Endothelial cell of umbilical vein (primary cell): ENCODE results near the gene LRP1B. TPM values are rescaled to one million over a fixed set of nuclear protein-coding genes. Genes with fewer than 3 reads are reported as not detected.

ENCODE experiments used
- BruUV-seq: library from RNA; stranded (reverse); fragments of 400-500 nt; replicated peaks from 2 replicates; lab custom pipeline; 2021; lab: Mats Ljungman, UMichigan
- CTCF ChIA-PET: fragments of 300-600, 350-600 bp; sonication (Branson Sonifier 250); formaldehyde crosslinking; loops from one replicate; lab custom pipeline; 2021; ENCODE audit warnings: antibody characterized with exemption, inconsistent platforms; lab: Charles Lee
- POLR2A ChIA-PET: fragments of 300-600, 350-600 bp; sonication (Branson Sonifier 250); formaldehyde crosslinking; loops from one replicate; lab custom pipeline; 2021; ENCODE audit warnings: antibody characterized with exemption, inconsistent platforms; lab: Charles Lee
- DNase-seq: peaks from one replicate; pipeline ENCODE4 v3.0.0-alpha.2; 2011; ENCODE audit warnings: low read depth, low spot score
- FAIRE-seq: peaks from 2 replicates; lab custom pipeline; 2011; peaks lifted over from hg19 to GRCh38; lab: Jason Lieb, UNC
- H2AFZ ChIP-seq: 2 replicates; pipeline ENCODE4 v1.6.0; 2012; ENCODE audit warnings: low read depth, low read length, control low read depth, inconsistent platforms
- H3K27ac ChIP-seq: 2 replicates; pipeline ENCODE4 v1.5.1; 2011; ENCODE audit warnings: low read depth, mild to moderate bottlenecking, control low read depth, low read length, moderate library complexity; ENCODE audit not compliant: insufficient read depth
- H3K27me3 ChIP-seq, 2 experiments: 2 replicates each; pipeline versions ENCODE4 v1.6.0 to v1.6.1; 2011; ENCODE audit warnings: low read length in 2 of 2, mixed read lengths in 1 of 2; ENCODE audit not compliant: control insufficient read depth in 2 of 2, insufficient read depth in 2 of 2
- H3K36me3 ChIP-seq, 2 experiments: 2 replicates in 1 of 2; 3 replicates in 1 of 2; pipeline ENCODE4 v1.5.1; 2011; ENCODE audit warnings: low read length in 2 of 2, mild to moderate bottlenecking in 1 of 2, moderate library complexity in 1 of 2; ENCODE audit not compliant: control insufficient read depth in 2 of 2, insufficient read depth in 2 of 2; ENCODE audit errors: extremely low read depth in 1 of 2
- H3K4me1 ChIP-seq: 3 replicates; pipeline ENCODE4 v1.5.1; 2011; ENCODE audit warnings: mild to moderate bottlenecking, low read length; ENCODE audit not compliant: control insufficient read depth, insufficient read depth; ENCODE audit errors: extremely low read depth
- H3K4me2 ChIP-seq: 2 replicates; pipeline ENCODE4 v1.6.1; 2011; ENCODE audit warnings: low read length, control low read depth, mixed read lengths; ENCODE audit not compliant: insufficient read depth
- H3K4me3 ChIP-seq, 3 experiments: fragments of 200-600 bp in 1 of 3; sonication (generic), shearing (Covaris generic) in 1 of 3; replicated peaks in 1 of 3; 2 replicates each; pipeline ENCODE4 v1.5.1; 2011 to 2016; ENCODE audit warnings: control low read depth in 3 of 3, low read length in 3 of 3, mild to moderate bottlenecking in 2 of 3, inconsistent platforms in 1 of 3, low read depth in 1 of 3, moderate library complexity in 1 of 3; ENCODE audit not compliant: insufficient read depth in 1 of 3
- H3K79me2 ChIP-seq: 2 replicates; pipeline ENCODE4 v1.6.0; 2012; ENCODE audit warnings: low read length, inconsistent platforms; ENCODE audit not compliant: control insufficient read depth, insufficient read depth
- H3K9ac ChIP-seq: replicated peaks from 2 replicates; pipeline ENCODE3; 2011; ENCODE audit warnings: low read length, control low read depth; ENCODE audit not compliant: insufficient read depth; ENCODE audit errors: extremely low read depth
- H3K9me1 ChIP-seq: replicated peaks from 3 replicates; pipeline ENCODE4 v1.6.0; 2011; ENCODE audit warnings: mild to moderate bottlenecking, low read length; ENCODE audit not compliant: control insufficient read depth, insufficient read depth; ENCODE audit errors: extremely low read depth
- H3K9me3 ChIP-seq: replicated peaks from 2 replicates; pipeline ENCODE4 v1.5.1; 2012; ENCODE audit warnings: low read length, inconsistent platforms; ENCODE audit not compliant: control insufficient read depth, insufficient read depth
- H4K20me1 ChIP-seq: replicated peaks from 2 replicates; pipeline ENCODE3; 2011; ENCODE audit warnings: mild to moderate bottlenecking, low read length; ENCODE audit not compliant: control insufficient read depth, insufficient read depth; ENCODE audit errors: extremely low read depth
- CTCF ChIP-seq, 2 donors: IDR thresholded peaks; 1 replicate in 1 of 2; 2 replicates in 1 of 2; pipeline ENCODE4 v1.5.1; 2011; ENCODE audit warnings: low read length in 2 of 2, mild to moderate bottlenecking in 2 of 2, moderate library complexity in 2 of 2, control low read depth in 1 of 2, inconsistent platforms in 1 of 2, low read depth in 1 of 2; ENCODE audit not compliant: insufficient read depth in 1 of 2; ENCODE audit errors: extremely low read depth in 1 of 2
- EZH2 ChIP-seq: IDR thresholded peaks from 2 replicates; pipeline ENCODE4 v1.6.1; 2012; ENCODE audit warnings: borderline replicate concordance, low read depth, mild to moderate bottlenecking, moderate library complexity, low read length, inconsistent platforms; ENCODE audit not compliant: severe bottlenecking
- FOS ChIP-seq: IDR thresholded peaks from 2 replicates; pipeline ENCODE4 v1.6.1; 2011; ENCODE audit warnings: mild to moderate bottlenecking, low read length, moderate library complexity, borderline replicate concordance; ENCODE audit not compliant: insufficient read depth
- GATA2 ChIP-seq: IDR thresholded peaks from 2 replicates; pipeline ENCODE4 v1.7.0; 2011; ENCODE audit warnings: low read depth, mild to moderate bottlenecking, moderate library complexity, mixed read lengths, low read length; ENCODE audit not compliant: insufficient read length, insufficient read depth
- JUN ChIP-seq: IDR thresholded peaks from 2 replicates; pipeline ENCODE4 v1.6.1; 2011; ENCODE audit warnings: borderline replicate concordance, low read depth; ENCODE audit not compliant: insufficient read length, insufficient read depth
- MAX ChIP-seq: IDR thresholded peaks from 2 replicates; pipeline ENCODE4 v1.6.1; 2011; ENCODE audit not compliant: insufficient read depth, insufficient read length
- MYC ChIP-seq: IDR thresholded peaks from one replicate; pipeline ENCODE4 v1.6.1; 2011; ENCODE audit warnings: mild to moderate bottlenecking, low read depth, low read length
- POLR2A ChIP-seq: IDR thresholded peaks from 2 replicates; pipeline ENCODE4 v1.6.1; 2012; ENCODE audit warnings: low read depth, mild to moderate bottlenecking, control low read depth, low read length
- POLR2AphosphoS5 ChIP-seq: IDR thresholded peaks from 2 replicates; pipeline ENCODE4 v1.6.1; 2012; ENCODE audit warnings: low read depth, mild to moderate bottlenecking, control low read depth, low read length, moderate library complexity; ENCODE audit not compliant: insufficient read depth
- dilution Hi-C: fragments of 300-500 bp; cut with MboI; formaldehyde crosslinking; loops from one replicate; pipeline ENCODE4 v1.15.0; 2019; ENCODE audit warnings: low sequenced_read_pairs; ENCODE audit not compliant: extremely low pct_ligation_motif_present
- intact Hi-C: fragments of 100-400 bp; cut with micrococcal nuclease; formaldehyde crosslinking; loops from one replicate; pipeline ENCODE4 v1.10.0; 2022
- polyA plus RNA-seq, 4 experiments: library from polyadenylated mRNA; depleted of rRNA in 3 of 4; stranded (reverse) in 3 of 4; unstranded in 1 of 4; fragments of >200 nt; gene quantifications; 2 replicates each; pipeline versions ENCODE4 v1.2.1 to v1.2.3, GENCODE V29; 2011 to 2012; ENCODE audit warnings: missing spikeins in 1 of 4
- total RNA-seq: library from RNA; stranded (reverse); gene quantifications from 2 replicates; pipeline ENCODE4 v1.2.3, GENCODE V29; 2021

The LRP1B gene
- total and polyA plus RNA-seq, 2 donors (not counting 3 experiments of a cell fraction or from before 2014, with no cell fraction given) = 0.03 to 0.07 TPM

- H3K36me3 ChIP-seq = no peaks in the 10 kb centered on the region
- no peak overlapping the region for H3K9ac ChIP-seq
- H2AFZ ChIP-seq = no peak overlapping the region
- no peaks in the 10 kb centered on the region for H4K20me1 ChIP-seq
- no peaks in the 10 kb centered on the region for H3K9me1 ChIP-seq
- FAIRE-seq (no peak), DNase-seq (no peak)
- no peaks in the 10 kb centered on the region for H3K4me1 ChIP-seq
- intact Hi-C loops = no loop called here
- POLR2A ChIA-PET = no interaction called here
- H3K27me3 ChIP-seq = no peaks in the 10 kb centered on the region
- no peaks in the 10 kb centered on the region for H3K9me3 ChIP-seq
- no peak overlapping the region for H3K27ac ChIP-seq
- no peak overlapping the region for H3K4me3 ChIP-seq
- dilution Hi-C loops = no loop called here
- CTCF ChIA-PET = no interaction called here
- no peak overlapping the region for H3K4me2 ChIP-seq
- TF ChIP-seq CTCF (IDR thresholded peaks at IDR 0.05; ENCODE audit: extremely low read depth in 1 of 2, insufficient read depth in 1 of 2, low read depth in 1 of 2, low read length in 2 of 2) (no peak), GATA2 (no peak), MAX (no peak), POLR2AphosphoS5 (no peak), EZH2 (no peak), POLR2A (no peak), MYC (no peak), FOS (no peak), JUN (no peak)
- H3K79me2 ChIP-seq = no peaks in the 10 kb centered on the region
- no TSS peak for BruUV-seq
Measured at GRCh38 chr2:140604788-140605187, 1526.0 kb downstream of the LRP1B start.
